ENCODE data around the gene MMAB. TPM values are rescaled to one million over a fixed set of nuclear protein-coding genes. Genes with fewer than 3 reads are reported as not detected.

The MMAB gene
- total RNA-seq, 6 experiments from 2014 or later, result 12.8 to 23.1 (median 18.7) TPM

DNA sequence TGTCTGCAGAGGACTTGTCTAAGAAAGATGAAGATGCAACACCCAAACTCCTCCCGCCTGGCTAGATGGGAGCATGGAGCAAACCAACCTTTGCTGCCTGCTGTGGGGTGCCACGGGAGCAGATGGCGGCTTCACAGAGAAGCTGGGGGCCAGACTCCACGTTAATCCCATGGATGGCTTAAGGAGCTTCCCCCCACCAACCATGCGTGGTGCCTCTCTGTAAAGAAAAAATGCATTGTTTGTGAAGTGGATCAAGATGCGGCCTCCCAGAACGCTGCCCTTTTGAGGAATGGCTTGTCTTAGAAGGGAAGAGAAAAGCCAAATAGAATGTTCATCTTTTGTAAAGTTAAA, 15.9 kb upstream of the MMAB start:
- Mint-ChIP-seq H3K27me3 (ENCODE audit: insufficient read depth) (no peaks in the 10 kb centered on the region; the same call in 1 of the 2 replicates), H3K36me3 (ENCODE audit: low read depth) (no peaks in the 10 kb centered on the region), H3K4me3 (no peak overlapping the region), H3K9me3 (no peaks in the 10 kb centered on the region), H3K27ac (no peak overlapping the region), H3K4me1 (ENCODE audit: low read depth) (no peaks in the 10 kb centered on the region)
- TF ChIP-seq CTCF (IDR thresholded peaks at IDR 0.05), result no peak
- no peak for DNase-seq

DNA sequence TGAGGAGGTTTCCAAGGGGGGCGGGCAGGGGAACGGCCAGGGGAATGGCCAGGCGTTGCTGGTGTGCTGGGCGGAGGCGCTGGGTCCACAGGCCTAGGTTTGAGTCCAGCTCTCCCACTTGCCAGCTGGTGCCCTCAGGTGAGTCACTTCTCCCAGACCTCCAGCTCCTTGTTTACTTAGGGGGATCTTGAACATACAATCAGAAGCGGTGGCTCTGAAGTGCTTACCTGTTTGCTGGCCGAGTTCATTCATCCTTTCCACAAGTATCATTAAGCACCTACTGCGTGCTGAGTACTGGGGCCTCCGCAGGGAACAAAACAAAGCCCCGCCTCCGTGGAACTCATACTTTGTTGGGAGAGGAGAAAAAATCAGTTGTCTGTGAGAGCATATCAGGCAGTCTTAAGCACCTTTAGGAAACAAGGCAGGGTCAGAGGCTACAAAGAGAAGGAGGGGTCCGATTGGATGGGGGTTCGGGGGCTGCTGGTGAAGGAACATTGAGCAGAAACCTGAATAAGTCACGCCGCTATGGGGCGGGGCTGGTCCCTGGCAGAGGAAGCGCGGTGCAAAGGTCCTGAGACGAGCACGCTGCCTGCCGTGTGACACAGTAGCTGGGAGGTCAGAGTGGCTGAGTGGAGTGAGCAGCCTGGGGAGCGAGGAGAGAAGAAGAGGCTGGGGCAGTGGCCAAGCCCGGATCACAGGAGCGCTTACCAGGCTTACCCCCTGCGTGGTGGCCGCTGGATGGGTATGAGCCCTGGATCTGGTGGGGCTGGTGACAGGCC, 15.3 kb upstream of the MMAB start:
- no peak for DNase-seq
- Mint-ChIP-seq H3K36me3 (ENCODE audit: low read depth) (peaks cover 3% of the 10 kb centered on the region; the same call in 1 of the 2 replicates), H3K27ac (no peak overlapping the region; the same call in 1 of the 2 replicates), H3K9me3 (no peaks in the 10 kb centered on the region), H3K27me3 (ENCODE audit: insufficient read depth) (no peaks in the 10 kb centered on the region; the same call in 1 of the 2 replicates), H3K4me3 (no peak overlapping the region), H3K4me1 (ENCODE audit: low read depth) (no peaks in the 10 kb centered on the region)
- no peak for TF ChIP-seq CTCF (IDR thresholded peaks at IDR 0.05)

GRCh38 chr12:109587921-109588320, 14.6 kb upstream of the MMAB start:
- no peak for DNase-seq
- no peak overlapping the region for H3K4me3 Mint-ChIP-seq
- H3K4me1 Mint-ChIP-seq (ENCODE audit: low read depth), result no peaks in the 10 kb centered on the region
- peaks cover 4% of the 10 kb centered on the region; the same call in 1 of the 2 replicates for H3K36me3 Mint-ChIP-seq (ENCODE audit: low read depth)
- no peak overlapping the region for H3K27ac Mint-ChIP-seq
- H3K9me3 Mint-ChIP-seq, result no peaks in the 10 kb centered on the region
- TF ChIP-seq CTCF (IDR thresholded peaks at IDR 0.05), result no peak
- no peaks in the 10 kb centered on the region; the same call in 1 of the 2 replicates for H3K27me3 Mint-ChIP-seq (ENCODE audit: insufficient read depth)

- no peaks in the 10 kb centered on the region for H3K4me1 Mint-ChIP-seq (ENCODE audit: low read depth)
Observed at GRCh38 chr12:109586385-109587296, 13.3 kb upstream of the MMAB start.

More at GRCh38 chr12:109586385-109587296, 13.3 kb upstream of the MMAB start:
- H3K27me3 Mint-ChIP-seq (ENCODE audit: insufficient read depth), result no peaks in the 10 kb centered on the region; the same call in 1 of the 2 replicates
- no peaks in the 10 kb centered on the region for H3K9me3 Mint-ChIP-seq
- no peak overlapping the region for H3K27ac Mint-ChIP-seq
- H3K36me3 Mint-ChIP-seq (ENCODE audit: low read depth), result peaks cover 4% of the 10 kb centered on the region; the same call in 1 of the 2 replicates
- TF ChIP-seq CTCF (IDR thresholded peaks at IDR 0.05), result no peak
- no peak overlapping the region for H3K4me3 Mint-ChIP-seq
- no peak for DNase-seq

Data from HFFc6 (cell line).